GDM1 (cell line): ENCODE data around the gene CDCA8.
A peak's percentile ranks its signal among the peaks of the same experiment; 100 is the strongest.
"Not testable (repeated sequence)": the region's sequence is repeated elsewhere in the genome, so short reads cannot be mapped to it uniquely, and the experiment has no call there.

Experiments
- DNase-seq: peaks from one replicate; lab custom pipeline; 2025; lab: John Stamatoyannopoulos, UW

The CDCA8 gene

DNA sequence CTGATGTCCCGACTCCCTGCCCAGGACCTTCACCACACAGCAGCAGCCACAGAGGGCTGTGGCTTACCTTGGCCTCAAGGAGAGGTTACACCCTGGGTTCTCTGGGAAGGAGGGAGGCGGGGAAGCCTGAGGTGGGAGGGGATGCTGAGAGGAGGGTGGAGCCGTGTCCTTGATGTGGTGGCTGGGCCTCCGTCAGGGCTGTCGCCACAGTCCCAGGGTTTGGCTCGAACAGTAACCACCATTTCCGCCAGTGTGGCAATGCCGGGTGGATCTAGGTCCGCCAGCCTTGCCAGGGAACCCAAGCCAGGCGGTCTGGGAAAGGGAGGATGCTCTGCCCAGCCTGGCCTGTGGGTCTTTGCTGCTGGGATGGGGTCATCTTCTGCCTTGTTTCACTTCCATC, 18.4 kb upstream of the CDCA8 start:
- no peak for DNase-seq

DNA sequence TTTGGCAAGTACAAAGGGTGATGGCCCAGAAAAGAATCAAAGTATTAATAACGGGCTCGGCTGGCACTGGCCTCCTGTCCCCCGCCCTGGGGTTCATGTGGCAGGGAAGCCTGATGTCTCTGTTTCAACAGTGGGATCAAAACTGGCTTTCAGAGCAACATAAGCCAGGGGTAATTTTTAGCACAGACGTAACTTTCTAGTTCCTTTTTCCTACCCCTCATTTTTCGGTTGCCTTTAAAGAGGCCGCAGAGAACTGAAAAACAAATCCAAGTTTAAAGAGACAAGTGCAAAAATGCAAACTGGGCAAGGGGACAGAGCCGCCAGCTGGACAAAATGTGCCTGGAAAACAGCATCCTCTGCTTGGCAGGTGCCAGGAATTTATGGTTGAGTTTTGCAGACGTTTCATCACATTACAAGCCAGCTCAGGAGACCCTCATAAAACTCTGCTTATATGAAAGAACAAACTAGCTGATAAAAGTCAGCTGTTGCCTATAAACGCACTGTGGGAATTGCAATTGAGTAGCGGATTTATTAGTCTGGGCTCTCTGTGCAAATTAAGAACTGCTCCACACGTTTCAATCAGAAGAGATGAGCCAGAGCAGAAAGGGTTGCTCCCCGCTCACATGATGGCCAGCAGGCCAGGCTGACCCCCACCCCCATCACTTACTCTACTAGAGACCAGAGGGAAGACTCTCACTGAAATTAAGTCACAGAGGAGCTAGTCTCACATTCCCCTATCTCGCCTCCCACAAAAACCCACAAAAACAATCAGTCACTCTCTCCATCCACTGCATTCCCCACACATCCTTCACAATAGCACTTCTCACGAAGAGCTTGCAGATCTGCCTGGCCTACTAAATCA, 15.8 kb upstream of the CDCA8 start:
- no peak for DNase-seq

DNA sequence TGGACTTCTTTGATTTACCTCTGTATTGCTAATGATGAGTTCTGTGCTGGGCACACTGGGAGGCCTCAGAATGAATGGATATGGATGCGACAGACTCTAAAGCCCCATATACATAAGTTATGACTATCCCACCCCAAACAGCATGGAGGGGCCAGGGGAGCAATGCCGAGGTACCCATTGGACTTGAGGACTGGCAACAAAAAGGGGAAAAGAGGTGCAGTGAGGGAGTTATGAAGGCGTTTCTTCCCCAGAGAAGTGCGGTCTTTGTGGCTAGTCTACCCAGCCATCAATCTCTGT, 15.2 kb upstream of the CDCA8 start:
- DNase-seq, result no peak

DNA sequence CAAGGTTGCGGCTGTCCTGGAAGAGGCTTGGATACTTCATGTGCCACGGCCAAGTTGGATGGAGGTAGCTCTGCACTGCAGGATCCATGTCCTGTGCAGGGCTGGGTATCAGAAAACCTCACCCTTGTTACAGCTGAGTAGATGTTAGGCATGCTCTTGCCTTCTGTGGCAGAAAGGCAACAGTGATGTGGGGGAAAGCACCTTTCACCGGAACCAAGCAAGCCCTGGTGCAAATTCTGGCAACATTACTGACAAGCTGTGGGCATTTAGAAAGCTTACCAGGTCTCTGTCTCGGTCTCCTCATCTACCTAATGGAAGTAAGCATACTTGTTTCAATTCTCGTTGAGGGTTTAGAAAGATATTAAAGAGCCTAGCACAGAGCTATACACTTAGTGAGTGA, 14.5 kb upstream of the CDCA8 start:
- no peak for DNase-seq

DNA sequence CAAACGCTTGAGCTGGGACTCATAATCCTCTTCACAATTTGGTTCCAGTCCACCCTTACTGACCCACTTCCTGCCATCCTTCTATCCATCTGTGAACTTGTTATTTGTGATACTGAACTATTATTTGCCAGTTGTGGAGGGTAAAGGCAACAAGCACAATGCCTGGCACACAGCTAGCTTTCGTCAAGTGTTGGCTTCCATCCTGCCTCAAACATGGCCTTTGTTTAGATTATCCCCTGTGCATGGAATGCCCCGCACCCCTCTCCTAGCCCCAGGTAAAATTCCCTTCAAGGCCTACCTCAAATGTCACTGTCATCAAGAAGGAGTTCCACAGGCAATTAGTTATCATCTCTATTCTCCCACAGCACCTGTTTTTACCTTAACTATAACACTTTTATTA, 11.4 kb upstream of the CDCA8 start:
- DNase-seq, result no peak

DNA sequence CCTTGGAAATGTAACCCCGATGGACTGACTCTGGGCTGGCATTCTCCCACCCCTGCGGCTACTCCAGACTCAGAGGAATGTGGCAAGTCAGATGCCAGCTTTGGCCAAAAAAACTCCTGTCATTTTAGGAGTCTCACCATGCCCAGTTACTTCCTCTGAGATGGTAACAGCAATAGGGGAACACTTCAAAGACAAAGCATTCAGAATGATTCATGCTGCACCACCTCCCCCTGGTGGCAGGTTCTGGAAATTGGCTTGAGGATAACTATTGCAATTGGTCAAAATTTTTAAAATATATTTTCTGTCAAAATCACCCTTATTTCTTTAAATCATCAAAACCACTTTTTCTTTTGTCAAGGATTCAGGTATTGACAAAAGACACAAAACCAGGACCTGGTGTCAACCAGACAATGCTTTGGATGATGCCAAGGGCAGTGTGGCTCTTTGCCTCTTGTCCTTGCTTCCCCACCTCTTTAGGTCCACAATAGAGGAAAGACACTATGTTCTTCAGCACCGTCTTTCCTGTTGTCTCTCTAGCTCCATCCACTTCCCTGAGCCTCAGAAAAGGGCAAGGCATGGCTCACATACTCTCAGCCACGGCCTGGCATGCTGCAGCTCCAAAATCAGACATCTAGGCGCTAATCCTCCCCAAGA, 9.9 kb upstream of the CDCA8 start:
- peak; percentile 55 for DNase-seq

DNA sequence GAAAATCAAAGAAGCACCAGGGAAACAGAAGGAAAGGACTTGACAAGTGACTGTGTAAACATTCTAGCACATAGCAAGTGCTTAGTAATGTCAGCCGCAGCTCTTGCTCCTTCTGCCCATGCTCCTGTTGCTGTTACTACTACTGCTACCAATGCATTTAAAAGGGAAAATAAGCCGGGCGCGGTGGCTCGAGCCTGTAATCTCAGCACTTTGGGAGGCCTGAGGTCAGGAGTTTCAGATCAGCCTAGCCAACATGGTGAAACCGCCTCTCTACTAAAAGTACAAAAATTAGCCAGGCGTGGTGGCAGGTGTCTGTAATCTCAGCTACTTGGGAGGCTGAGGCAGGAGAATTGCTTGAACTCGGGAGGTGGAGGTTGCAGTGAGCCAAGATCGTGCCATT, 8.1 kb upstream of the CDCA8 start:
- DNase-seq, result not testable (repeated sequence)

DNA sequence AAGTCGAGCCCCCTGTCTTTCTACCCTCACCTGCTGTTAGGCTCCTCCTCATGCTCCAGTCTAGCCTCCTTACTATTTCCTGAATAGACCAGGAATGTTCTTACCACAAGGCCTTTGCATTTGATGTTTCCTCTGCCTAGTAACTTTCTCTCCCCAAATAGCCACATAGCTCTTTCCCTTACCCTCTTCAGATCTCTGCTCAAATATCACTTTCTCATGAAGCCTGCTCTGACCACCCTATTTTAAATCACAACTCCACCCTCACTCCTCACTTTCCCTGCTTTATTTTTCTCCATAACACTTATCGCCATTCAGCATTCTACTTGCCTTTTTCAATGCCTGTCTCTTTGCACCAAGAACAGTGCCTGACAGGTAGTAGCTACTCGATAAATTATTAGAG, 6.6 kb upstream of the CDCA8 start:
- no peak for DNase-seq

DNA sequence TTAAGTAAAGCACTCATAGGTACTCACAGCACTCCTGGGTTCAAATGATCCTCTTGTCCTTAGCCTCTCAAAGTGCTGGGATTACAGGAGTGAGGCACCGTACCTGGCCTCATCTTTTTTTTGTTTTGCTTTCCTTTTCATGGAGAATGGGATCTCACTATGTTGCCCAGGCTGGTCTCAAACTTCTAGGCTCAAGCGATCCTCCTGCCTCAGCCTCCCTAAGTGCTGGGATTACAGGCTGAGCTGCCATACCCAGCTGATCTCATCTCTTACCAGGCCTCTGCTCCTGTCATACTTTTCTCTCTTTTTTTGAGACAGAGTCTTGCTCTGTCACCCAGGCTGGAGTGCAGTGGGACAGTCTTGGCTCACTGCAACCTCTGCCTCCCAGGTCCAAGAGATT, 4.6 kb upstream of the CDCA8 start:
- not testable (repeated sequence) for DNase-seq

DNA sequence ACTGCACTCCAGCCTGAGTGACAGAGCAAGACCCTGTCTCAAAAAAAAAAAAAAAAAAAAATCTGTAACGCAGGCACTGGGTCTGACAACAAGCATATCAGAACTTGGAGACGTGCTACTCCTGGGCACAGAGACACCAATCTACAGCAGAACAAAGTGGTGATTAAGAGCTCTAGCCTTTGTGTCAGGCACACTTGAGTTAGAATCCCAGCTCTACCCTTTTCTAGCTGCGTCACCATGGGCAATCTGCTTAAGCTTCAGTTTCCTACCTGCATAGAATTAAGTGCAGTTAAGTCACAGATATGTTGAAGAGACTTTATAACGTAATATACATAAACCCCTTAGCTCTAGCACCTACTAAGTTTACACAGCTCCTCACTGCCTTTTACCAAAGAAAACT, 3.4 kb upstream of the CDCA8 start:
- no peak for DNase-seq

DNA sequence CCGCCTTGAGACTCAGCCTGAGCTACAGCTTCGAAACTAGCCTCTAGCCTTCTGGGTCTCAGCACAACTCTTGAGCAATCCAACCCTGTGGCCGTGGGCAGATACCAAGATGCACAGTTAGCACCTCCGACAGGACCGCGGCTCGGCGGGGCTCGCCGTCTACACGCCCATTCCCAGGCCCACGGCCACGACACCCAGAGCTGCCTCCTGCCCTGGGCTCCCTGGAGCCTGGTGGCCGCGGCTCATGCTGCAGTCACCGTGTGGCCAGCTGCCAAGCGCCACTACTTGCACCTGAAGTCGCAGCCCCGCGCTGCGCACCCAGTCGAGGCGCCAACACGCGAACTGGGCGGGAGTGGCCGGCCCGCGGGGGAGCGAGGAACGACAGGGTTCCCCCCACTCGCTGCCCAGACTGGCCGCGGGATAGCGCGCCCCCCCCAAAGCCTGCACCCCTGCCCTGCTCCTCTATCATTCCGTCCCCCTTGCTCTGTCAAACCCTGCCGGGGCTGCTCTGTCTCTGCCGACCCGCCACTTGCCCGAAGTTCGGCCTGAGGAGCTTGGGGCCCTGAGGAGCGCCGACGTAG, 729 bp upstream of the CDCA8 start:
- no peak for DNase-seq

DNA sequence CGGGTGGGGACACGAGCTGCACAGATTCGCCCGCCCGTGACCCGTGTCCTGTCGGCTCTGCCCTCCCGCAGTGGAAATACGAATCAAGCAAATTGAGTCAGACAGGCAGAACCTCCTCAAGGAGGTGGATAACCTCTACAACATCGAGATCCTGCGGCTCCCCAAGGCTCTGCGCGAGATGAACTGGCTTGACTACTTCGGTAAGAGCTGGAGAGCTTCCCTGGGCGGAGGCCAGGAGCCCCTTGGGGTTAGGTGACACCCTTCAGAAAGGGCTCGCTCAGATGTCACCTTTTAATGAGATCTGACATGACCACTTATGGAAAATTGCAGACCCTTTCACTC, 489 bp downstream of the CDCA8 start:
- no peak for DNase-seq

DNA sequence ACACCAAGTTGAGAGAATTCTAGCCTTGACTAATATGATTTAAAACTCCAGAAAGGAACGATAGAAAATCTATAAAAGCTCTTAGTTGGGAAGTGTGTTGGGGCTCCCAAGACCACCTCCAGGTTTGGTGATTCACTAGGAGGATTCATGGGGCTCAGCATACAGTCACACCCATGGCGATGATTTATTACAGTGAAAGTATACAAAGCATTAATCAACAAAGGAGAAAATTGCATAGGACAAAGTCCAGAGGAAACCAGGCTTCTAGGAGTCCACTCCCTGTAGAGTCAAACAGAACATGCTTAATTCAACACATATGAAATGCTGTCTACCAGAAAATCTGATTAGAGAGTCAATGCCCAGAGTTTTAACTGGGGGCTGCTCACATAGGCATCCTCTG, 4.8 kb downstream of the CDCA8 start:
- no peak for DNase-seq

DNA sequence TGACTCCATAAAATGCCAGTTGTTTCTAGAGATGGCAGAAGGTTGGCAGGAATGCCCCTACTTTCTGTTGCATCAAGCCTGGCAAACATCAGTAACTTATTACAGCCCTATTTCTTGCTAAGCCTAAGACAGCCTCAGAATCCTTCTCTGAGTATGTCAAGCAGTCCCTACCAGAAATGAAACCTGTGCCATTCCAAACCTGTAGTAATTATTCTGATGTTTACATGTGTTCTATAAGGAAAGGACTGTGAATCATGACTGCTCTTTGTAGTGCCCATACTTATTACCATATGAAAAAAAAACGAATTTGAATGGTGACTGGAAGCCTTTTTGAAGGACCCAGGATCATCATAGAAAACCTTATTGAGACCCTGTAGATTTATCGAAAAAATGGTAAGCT, 5.4 kb downstream of the CDCA8 start:
- DNase-seq, result no peak

DNA sequence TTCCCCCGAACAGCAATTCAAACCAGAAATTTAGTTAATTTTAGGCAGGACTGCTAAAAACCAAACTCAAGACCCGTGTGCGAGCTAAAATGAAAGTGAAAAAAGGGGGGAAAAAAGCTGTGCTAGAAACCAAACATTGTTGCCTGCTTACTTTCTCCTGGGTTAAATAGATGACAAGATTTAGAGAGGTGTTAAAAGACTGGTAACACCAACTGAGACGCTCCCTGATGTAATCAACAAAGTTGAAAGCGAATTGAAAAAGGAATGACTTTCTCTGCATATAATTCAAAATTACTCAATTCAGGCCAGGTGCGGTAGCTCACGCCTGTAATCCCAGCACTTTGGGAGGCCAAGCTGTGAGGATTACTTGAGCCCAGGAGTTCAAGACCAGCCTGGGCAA, 6.8 kb downstream of the CDCA8 start:
- no peak for DNase-seq

DNA sequence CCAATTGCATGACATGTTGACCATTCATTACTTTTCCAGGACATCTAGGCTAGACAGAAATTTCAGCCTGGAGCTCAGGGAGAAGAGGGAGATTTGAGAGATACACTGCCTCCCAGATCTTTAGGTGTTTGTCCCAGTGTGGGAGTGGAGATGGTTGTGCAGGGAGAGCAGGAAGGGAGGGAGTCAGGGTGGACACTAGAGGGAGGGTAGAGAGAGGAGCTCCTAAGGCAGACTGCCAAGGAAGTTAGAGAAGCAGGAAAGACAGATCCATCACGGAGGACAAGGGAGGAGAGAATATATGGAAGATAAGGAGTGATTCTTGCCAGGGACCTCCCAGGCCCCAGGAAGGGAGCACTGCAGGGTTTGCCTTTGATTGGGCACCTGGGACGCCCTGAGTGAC, 8.7 kb downstream of the CDCA8 start:
- DNase-seq, result no peak

DNA sequence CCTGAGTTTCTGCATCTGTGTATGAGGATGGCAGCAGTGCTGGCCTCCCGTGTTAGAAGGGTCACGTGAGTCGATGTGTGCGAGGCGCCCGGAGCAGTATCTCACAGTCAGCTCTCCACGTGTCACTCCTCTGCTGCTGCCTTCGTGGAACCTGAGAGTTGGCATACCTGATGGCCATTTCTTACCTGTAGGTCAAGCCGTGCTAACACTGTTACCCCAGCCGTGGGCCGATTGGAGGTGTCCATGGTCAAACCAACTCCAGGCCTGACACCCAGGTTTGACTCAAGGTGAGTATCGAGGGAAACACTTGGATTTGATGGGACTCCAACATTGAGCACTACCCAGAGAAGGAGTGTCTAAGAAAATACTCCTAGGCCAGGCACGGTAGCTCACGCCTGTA, 10.7 kb downstream of the CDCA8 start:
- no peak for DNase-seq

DNA sequence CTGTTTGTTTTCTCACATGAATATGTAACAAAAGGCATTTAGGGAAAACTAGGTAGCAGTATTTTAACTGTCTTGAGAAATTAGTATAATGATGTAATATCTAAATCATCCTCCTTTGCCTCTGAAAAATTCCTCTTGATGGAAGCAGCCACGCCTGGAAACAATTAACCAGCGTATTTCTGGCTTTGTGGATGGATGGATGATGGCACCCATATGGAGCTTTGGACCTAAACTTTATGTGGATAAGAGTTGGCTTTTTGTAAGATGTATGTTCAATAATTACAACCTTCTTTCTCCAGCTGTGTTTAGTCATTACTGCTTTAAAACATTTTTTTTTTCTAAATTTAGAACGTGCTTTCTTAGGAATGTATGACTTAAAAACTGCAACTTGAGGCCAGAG, 12.7 kb downstream of the CDCA8 start:
- DNase-seq, result no peak

DNA sequence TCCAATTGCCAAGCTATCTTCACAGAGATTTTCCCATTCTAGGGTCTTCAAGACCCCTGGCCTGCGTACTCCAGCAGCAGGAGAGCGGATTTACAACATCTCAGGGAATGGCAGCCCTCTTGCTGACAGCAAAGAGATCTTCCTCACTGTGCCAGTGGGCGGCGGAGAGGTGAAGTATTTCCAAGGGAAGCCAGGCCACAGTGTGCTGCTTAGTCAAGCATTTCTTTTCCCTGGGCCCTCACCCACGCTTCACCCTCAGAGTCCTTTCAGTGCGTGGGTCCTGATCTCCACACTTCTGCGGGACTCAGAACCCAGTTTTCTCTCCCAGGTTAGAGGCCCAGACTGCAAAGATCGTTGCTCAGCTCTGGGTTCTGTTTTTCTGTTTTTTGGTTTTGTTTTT, 13.1 kb downstream of the CDCA8 start:
- no peak for DNase-seq

DNA sequence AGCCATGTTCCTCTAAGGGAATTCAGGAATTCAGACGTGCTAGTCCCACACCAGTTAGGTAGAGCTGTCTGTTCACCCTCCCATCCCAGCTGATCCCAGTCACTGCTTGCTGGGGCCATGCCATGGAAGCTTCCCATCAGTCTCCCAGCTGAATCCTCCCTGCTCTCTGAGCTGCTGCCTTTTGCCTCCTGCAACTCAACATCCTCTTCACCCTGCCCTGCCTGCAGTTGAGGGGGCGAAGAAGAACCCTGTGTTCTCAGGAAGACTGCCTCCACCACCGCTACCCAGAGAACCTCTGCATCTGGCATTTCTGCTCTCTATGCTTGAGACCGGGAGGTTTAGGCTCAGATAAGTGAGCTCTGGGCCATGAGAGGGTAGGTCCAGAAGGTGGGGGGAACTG, 16.2 kb downstream of the CDCA8 start:
- no peak for DNase-seq

DNA sequence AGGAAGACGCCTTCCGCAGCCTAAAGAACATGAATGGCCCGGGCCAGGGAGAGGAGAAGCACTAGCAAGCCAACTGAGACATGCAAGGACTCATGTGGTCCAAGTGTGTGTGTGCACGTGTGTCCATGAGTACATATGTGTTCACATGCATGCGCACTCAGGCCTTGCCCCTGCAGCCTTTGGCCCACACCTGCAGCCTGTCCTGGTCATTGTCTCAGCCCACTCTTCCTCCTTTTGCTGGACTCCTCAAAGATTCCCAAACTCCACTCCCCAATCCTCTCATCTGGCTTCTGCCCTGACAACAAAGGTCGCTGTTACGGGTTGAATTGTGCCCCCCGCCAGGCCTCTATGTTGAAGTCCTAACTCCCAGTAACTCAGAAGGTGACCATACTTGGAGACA, 21.9 kb downstream of the CDCA8 start:
- DNase-seq, result no peak

DNA sequence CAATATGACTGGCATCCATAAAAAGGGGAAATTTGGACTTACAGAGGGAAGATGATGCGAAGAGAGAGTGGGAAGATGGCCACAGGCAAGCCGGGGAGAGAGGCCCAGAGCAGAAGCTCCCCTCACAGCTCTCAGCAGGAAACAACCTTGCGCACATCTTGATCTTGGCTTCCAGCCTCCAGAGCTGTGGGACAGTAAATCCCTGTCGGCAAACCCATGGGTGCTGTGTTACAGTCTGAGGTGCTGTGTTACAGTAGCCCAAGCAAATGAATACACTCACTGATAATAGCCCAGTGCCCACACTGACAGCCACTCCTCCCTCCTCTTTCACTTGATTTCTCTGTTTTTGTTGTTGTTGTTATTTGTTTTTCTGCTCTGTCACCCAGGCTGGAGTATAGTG, 22.4 kb downstream of the CDCA8 start:
- no peak for DNase-seq

DNA sequence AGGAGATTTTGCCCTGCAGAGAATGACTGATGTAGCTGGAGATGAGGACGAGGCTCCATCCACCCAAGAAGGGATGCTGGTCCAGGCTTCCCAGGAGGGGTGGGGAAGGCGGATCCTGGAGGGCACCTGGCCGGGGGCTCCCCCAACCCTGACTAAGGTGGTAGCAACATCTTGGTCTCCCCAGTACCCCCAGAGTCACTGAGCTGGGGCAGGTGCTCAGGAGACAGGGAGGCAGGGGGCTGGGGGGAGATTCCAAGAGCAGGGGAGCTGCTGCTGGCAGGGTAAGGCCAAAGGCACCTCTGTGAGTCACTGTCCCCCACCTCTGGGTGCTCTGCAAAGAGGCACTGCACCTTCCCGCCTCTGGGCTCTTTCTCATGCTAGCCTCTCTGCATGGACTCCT, 24.0 kb downstream of the CDCA8 start:
- DNase-seq, result no peak

DNA sequence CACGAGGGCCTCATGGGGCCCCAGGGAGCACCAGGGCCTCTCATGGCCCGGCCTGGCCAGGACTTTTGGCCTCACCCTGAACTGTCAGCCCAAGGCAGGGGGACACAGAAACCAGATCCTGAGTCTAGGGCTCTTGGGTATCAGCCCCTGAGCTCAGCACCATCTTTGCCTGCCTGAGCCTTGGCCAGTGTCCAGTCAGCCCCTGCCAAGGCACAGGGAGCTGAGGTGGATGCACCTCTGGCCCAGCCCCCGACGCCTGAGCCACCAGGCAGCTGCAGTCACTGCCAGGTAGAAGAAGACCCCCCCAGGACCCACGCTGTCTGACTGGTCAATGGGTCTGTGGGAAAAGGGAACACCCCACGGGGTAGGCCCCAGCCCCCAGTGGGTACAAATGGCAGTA, 25.3 kb downstream of the CDCA8 start:
- no peak for DNase-seq
